SJSA1 (cell line): Measurements from ENCODE around the gene ZNF3. TPM values are rescaled to one million over a fixed set of nuclear protein-coding genes. Genes with fewer than 3 reads are reported as not detected.

Source experiments
- DNase-seq, 2 experiments: peaks; one replicate each; pipeline ENCODE4 v3.0.0-alpha.2; 2015 to 2020; ENCODE audit warnings: low spot score in 2 of 2, low read depth in 1 of 2
- H3K27ac ChIP-seq: fragments of 250-450 bp; sonication (Bioruptor Pico); 2 replicates; pipeline ENCODE4 v1.5.1; 2020; ENCODE audit warnings: mild to moderate bottlenecking, moderate library complexity
- H3K27me3 ChIP-seq: fragments of 250-450 bp; sonication (Bioruptor Pico); replicated peaks from 2 replicates; pipeline ENCODE4 v1.5.1; 2020; ENCODE audit warnings: mild to moderate bottlenecking, moderate library complexity
- H3K36me3 ChIP-seq: fragments of 250-450 bp; sonication (Bioruptor Pico); 2 replicates; pipeline ENCODE4 v1.5.1; 2020; ENCODE audit warnings: mild to moderate bottlenecking
- H3K4me1 ChIP-seq: fragments of 250-450 bp; sonication (Bioruptor Pico); replicated peaks from 2 replicates; pipeline ENCODE4 v1.6.1; 2021; ENCODE audit warnings: mild to moderate bottlenecking
- H3K4me3 ChIP-seq: fragments of 250-450 bp; sonication (Bioruptor Pico); 2 replicates; pipeline ENCODE4 v1.5.1; 2020; ENCODE audit warnings: mild to moderate bottlenecking
- H3K9me3 ChIP-seq: fragments of 250-450 bp; sonication (Bioruptor Pico); replicated peaks from 2 replicates; pipeline ENCODE4 v1.5.1; 2020; ENCODE audit warnings: mild to moderate bottlenecking
- total RNA-seq: library from RNA; depleted of rRNA; stranded (reverse); fragments of >200 nt; shearing (Covaris generic); gene quantifications from 2 replicates; pipeline ENCODE4 v1.2.3, GENCODE V29; 2014

Gene ZNF3
- total RNA-seq, 1 experiment from 2014 or later, result 27.4 TPM

GRCh38 chr7:100119970-100120732 is 38.6 kb upstream of the ZNF3 start:
- Histone ChIP-seq H3K27ac (peak overlapping the region; percentile 93; the same call in 1 of the 2 replicates), H3K9me3 (no peaks in the 10 kb centered on the region), H3K27me3 (no peaks in the 10 kb centered on the region), H3K36me3 (peaks cover 12% of the 10 kb centered on the region), H3K4me3 (peak overlapping the region; percentile 64), H3K4me1 (peaks cover 9% of the 10 kb centered on the region)
- DNase-seq, result peak in 1 of 2 experiments; percentile 65

GRCh38 chr7:100119072-100119969 is 37.8 kb upstream of the ZNF3 start, which contains the start of the genes CNPY4 and TAF6:
Gene CNPY4, plus strand, starts transcription at chr7:100119634. Its CDS starts 111 bp downstream, at chr7:100119745.
Gene TAF6, minus strand, starts transcription at chr7:100119358. Its CDS starts 5,149 bp downstream, at chr7:100114209.
- peaks cover 9% of the 10 kb centered on the region for H3K4me1 ChIP-seq
- no peaks in the 10 kb centered on the region for H3K9me3 ChIP-seq
- H3K36me3 ChIP-seq, result peaks cover 15% of the 10 kb centered on the region
- H3K4me3 ChIP-seq, result peak within 1 kb of the TSS; percentile 64
- DNase-seq, result peak; percentile 96 to 98
- peak within 1 kb of the TSS; percentile 93 for H3K27ac ChIP-seq
- no peaks in the 10 kb centered on the region for H3K27me3 ChIP-seq

GRCh38 chr7:100118388-100119071 is 37.0 kb upstream of the ZNF3 start:
- no peaks in the 10 kb centered on the region for H3K27me3 ChIP-seq
- peaks cover 22% of the 10 kb centered on the region for H3K36me3 ChIP-seq
- H3K9me3 ChIP-seq, result no peaks in the 10 kb centered on the region
- no peak for DNase-seq
- peak overlapping the region; percentile 93 for H3K27ac ChIP-seq
- H3K4me3 ChIP-seq, result peak overlapping the region; percentile 64
- H3K4me1 ChIP-seq, result peaks cover 9% of the 10 kb centered on the region

GRCh38 chr7:100115026-100115425 is 33.5 kb upstream of the ZNF3 start:
- H3K9me3 ChIP-seq, result no peaks in the 10 kb centered on the region
- DNase-seq, result no peak

GRCh38 chr7:100111914-100112313 is 30.4 kb upstream of the ZNF3 start:
- Histone ChIP-seq H3K27ac (no peak overlapping the region), H3K9me3 (no peaks in the 10 kb centered on the region), H3K4me3 (no peak overlapping the region), H3K4me1 (no peaks in the 10 kb centered on the region), H3K27me3 (no peaks in the 10 kb centered on the region), H3K36me3 (peaks cover 70% of the 10 kb centered on the region)
- no peak for DNase-seq

More at GRCh38 chr7:100115026-100115425, 33.5 kb upstream of the ZNF3 start:
- H3K27me3 ChIP-seq, result no peaks in the 10 kb centered on the region
- H3K4me1 ChIP-seq, result peaks cover 1% of the 10 kb centered on the region
- H3K27ac ChIP-seq, result no peak overlapping the region
- H3K4me3 ChIP-seq, result no peak overlapping the region
- peaks cover 53% of the 10 kb centered on the region for H3K36me3 ChIP-seq

- Histone ChIP-seq H3K27ac (no peak overlapping the region), H3K4me1 (no peaks in the 10 kb centered on the region), H3K27me3 (no peaks in the 10 kb centered on the region), H3K4me3 (no peak overlapping the region), H3K9me3 (no peaks in the 10 kb centered on the region), H3K36me3 (peaks cover 76% of the 10 kb centered on the region)
- DNase-seq, result no peak
Observed at GRCh38 chr7:100111156-100111555, 29.6 kb upstream of the ZNF3 start.

- Histone ChIP-seq H3K4me3 (no peak overlapping the region), H3K27me3 (no peaks in the 10 kb centered on the region), H3K36me3 (peaks cover 82% of the 10 kb centered on the region), H3K4me1 (no peaks in the 10 kb centered on the region), H3K9me3 (no peaks in the 10 kb centered on the region), H3K27ac (no peak overlapping the region)
- no peak for DNase-seq
Observed at GRCh38 chr7:100109521-100110163, 28.1 kb upstream of the ZNF3 start.

GRCh38 chr7:100107890-100108289 is 26.4 kb upstream of the ZNF3 start:
- H3K27me3 ChIP-seq, result no peaks in the 10 kb centered on the region
- no peak overlapping the region for H3K4me3 ChIP-seq
- no peak for DNase-seq
- no peak overlapping the region for H3K27ac ChIP-seq
- peaks cover 8% of the 10 kb centered on the region for H3K4me1 ChIP-seq
- peaks cover 73% of the 10 kb centered on the region for H3K36me3 ChIP-seq
- no peaks in the 10 kb centered on the region for H3K9me3 ChIP-seq

GRCh38 chr7:100107125-100107737 is 25.7 kb upstream of the ZNF3 start:
- peaks cover 66% of the 10 kb centered on the region for H3K36me3 ChIP-seq
- H3K27me3 ChIP-seq, result no peaks in the 10 kb centered on the region
- H3K4me1 ChIP-seq, result peaks cover 15% of the 10 kb centered on the region
- no peaks in the 10 kb centered on the region for H3K9me3 ChIP-seq
- H3K27ac ChIP-seq, result no peak overlapping the region
- no peak overlapping the region for H3K4me3 ChIP-seq
- no peak for DNase-seq

GRCh38 chr7:100106633-100107032 is 25.1 kb upstream of the ZNF3 start:
- Histone ChIP-seq H3K9me3 (no peaks in the 10 kb centered on the region), H3K36me3 (peaks cover 63% of the 10 kb centered on the region), H3K27me3 (no peaks in the 10 kb centered on the region), H3K27ac (no peak overlapping the region), H3K4me1 (peaks cover 19% of the 10 kb centered on the region), H3K4me3 (no peak overlapping the region)
- DNase-seq, result no peak

GRCh38 chr7:100105534-100105933 is 24.0 kb upstream of the ZNF3 start:
- peaks cover 19% of the 10 kb centered on the region for H3K4me1 ChIP-seq
- H3K4me3 ChIP-seq, result no peak overlapping the region
- H3K27me3 ChIP-seq, result no peaks in the 10 kb centered on the region
- DNase-seq, result no peak
- no peaks in the 10 kb centered on the region for H3K9me3 ChIP-seq
- peaks cover 56% of the 10 kb centered on the region for H3K36me3 ChIP-seq
- no peak overlapping the region for H3K27ac ChIP-seq

- Histone ChIP-seq H3K9me3 (no peaks in the 10 kb centered on the region), H3K27me3 (no peaks in the 10 kb centered on the region), H3K4me1 (peaks cover 24% of the 10 kb centered on the region), H3K36me3 (peaks cover 56% of the 10 kb centered on the region), H3K27ac (no peak overlapping the region), H3K4me3 (no peak overlapping the region)
- peak; percentile 55 to 69 for DNase-seq
Observed at GRCh38 chr7:100102950-100103840, 21.7 kb upstream of the ZNF3 start.
